Measurements from ENCODE around the gene SPATA2L. TPM values are rescaled to one million over a fixed set of nuclear protein-coding genes. Genes with fewer than 3 reads are reported as not detected.

SPATA2L gene
- total RNA-seq, 1 donor from 2014 or later: 24.0 TPM

- Histone ChIP-seq H3K4me3 (ENCODE audit: low read depth, low read length) (no peak overlapping the region), H3K36me3 (ENCODE audit: control insufficient read depth, insufficient read depth, low read length) (peaks cover 1% of the 10 kb centered on the region), H3K27me3 (ENCODE audit: control insufficient read depth, insufficient read depth, low read length) (no peaks in the 10 kb centered on the region)
- DNase-seq (ENCODE audit: low read depth): no peak
- TF ChIP-seq, protein P1, sequence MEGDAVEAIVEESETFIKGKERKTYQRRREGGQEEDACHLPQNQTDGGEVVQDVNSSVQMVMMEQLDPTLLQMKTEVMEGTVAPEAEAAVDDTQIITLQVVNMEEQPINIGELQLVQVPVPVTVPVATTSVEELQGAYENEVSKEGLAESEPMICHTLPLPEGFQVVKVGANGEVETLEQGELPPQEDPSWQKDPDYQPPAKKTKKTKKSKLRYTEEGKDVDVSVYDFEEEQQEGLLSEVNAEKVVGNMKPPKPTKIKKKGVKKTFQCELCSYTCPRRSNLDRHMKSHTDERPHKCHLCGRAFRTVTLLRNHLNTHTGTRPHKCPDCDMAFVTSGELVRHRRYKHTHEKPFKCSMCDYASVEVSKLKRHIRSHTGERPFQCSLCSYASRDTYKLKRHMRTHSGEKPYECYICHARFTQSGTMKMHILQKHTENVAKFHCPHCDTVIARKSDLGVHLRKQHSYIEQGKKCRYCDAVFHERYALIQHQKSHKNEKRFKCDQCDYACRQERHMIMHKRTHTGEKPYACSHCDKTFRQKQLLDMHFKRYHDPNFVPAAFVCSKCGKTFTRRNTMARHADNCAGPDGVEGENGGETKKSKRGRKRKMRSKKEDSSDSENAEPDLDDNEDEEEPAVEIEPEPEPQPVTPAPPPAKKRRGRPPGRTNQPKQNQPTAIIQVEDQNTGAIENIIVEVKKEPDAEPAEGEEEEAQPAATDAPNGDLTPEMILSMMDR (IDR thresholded peaks at IDR 0.05; ENCODE audit: insufficient read depth, low read length, poor library complexity, severe bottlenecking): no peak
Measured at GRCh38 chr16:89689142-89689541, 12.4 kb downstream of the SPATA2L start.

DNA sequence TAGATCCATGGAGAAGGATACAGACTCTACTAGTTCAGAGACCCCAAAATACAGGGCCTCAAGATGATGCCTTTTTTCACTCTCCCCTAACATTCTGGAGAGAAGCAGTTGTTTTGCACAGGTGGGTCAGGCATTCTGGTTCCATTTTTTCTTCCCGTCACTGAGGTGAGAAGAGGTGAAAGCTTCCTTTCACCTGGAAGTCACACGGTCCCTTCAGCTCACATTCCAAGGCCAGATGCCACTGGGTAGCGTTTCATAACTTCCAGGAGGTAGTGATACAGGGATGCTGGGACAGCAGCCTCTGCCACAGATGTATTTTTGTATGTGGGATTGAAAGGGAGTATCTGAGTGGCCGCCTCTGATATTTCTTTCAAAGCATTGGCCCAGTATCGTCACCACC, 13.1 kb downstream of the SPATA2L start:
- TF ChIP-seq, protein P1 (IDR thresholded peaks at IDR 0.05; ENCODE audit: insufficient read depth, low read length, poor library complexity, severe bottlenecking): no peak
- Histone ChIP-seq H3K27me3 (ENCODE audit: control insufficient read depth, insufficient read depth, low read length) (no peaks in the 10 kb centered on the region), H3K36me3 (ENCODE audit: control insufficient read depth, insufficient read depth, low read length) (peaks cover 1% of the 10 kb centered on the region), H3K4me3 (ENCODE audit: low read depth, low read length) (no peak overlapping the region)
- no peak for DNase-seq (ENCODE audit: low read depth)

GRCh38 chr16:89687092-89687940, 14.2 kb downstream of the SPATA2L start:
- Histone ChIP-seq H3K4me3 (ENCODE audit: low read depth, low read length) (peak overlapping the region; percentile 91), H3K36me3 (ENCODE audit: control insufficient read depth, insufficient read depth, low read length) (peaks cover 1% of the 10 kb centered on the region), H3K27me3 (ENCODE audit: control insufficient read depth, insufficient read depth, low read length) (no peaks in the 10 kb centered on the region)
- DNase-seq (ENCODE audit: low read depth): peak; percentile 77
- TF ChIP-seq, protein P1 (IDR thresholded peaks at IDR 0.05; ENCODE audit: insufficient read depth, low read length, poor library complexity, severe bottlenecking): peak; percentile 20

DNA sequence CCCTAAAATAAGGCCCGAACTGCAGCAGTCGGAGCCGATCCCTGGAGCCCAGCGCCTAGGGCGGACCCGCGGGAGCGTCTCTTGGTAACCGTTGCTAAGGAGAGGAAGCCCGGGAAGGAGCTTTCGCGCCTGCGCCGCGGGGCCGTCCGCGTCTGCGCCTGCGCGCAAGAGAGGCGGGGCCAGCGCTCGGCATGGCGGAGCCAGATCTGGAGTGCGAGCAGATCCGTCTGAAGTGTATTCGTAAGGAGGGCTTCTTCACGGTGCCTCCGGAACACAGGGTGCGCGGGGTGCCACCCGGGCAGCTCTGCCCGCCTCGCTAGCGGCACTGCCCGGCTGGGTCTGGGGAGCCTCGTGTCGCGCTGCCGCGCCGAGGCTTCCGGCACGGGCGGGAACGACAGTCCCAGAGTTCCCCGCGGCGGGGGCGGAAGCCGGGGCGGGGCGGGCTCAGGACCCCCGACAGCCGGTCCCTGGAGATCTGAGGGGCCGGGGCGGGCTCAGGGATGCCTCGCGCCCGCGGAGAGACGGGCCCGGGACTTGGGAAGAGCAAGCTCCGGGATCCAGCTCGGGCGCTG, 14.9 kb downstream of the SPATA2L start, which contains the start of gene CDK10:
Gene CDK10, plus strand, starts transcription at position 170 of the 572 bp plus-strand sequence. Its CDS starts 22 bp downstream, at position 192.
- Histone ChIP-seq H3K36me3 (ENCODE audit: control insufficient read depth, insufficient read depth, low read length) (peaks cover 1% of the 10 kb centered on the region), H3K27me3 (ENCODE audit: control insufficient read depth, insufficient read depth, low read length) (no peaks in the 10 kb centered on the region), H3K4me3 (ENCODE audit: low read depth, low read length) (peak within 1 kb of the TSS; percentile 91)
- DNase-seq (ENCODE audit: low read depth): no peak
- TF ChIP-seq, protein P1 (IDR thresholded peaks at IDR 0.05; ENCODE audit: insufficient read depth, low read length, poor library complexity, severe bottlenecking): no peak

DNA sequence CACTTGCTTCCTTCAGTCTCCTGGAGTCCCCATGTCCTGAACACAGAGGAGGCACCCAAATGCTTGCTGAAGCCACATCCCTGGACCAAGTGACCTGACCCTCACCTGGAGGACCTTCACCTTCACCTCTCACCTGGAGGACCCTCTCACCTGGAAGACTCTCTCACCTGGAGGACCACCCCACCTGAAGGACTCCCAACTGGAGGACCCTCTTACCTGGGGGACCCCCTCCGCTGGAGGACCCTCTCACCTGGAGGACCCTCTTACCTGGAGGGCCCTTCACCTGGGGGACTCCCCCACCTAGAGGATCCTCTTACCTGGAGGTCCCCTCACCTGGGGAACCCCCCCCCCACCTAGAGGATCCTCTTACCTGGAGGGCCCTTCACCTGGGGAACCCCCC, 15.6 kb downstream of the SPATA2L start:
- H3K4me3 ChIP-seq (ENCODE audit: low read depth, low read length): no peak overlapping the region
- no peaks in the 10 kb centered on the region for H3K36me3 ChIP-seq (ENCODE audit: control insufficient read depth, insufficient read depth, low read length)
- DNase-seq (ENCODE audit: low read depth): no peak
- TF ChIP-seq, protein P1 (IDR thresholded peaks at IDR 0.05; ENCODE audit: insufficient read depth, low read length, poor library complexity, severe bottlenecking): no peak
- H3K27me3 ChIP-seq (ENCODE audit: control insufficient read depth, insufficient read depth, low read length): no peaks in the 10 kb centered on the region
